PC-3 (cell line): ENCODE data around the gene DPF3.

Experiments
- CTCF ChIP-seq: fragments of 300-600 bp; sonication (generic); conservative IDR thresholded peaks from 2 replicates; pipeline ENCODE4 v1.5.1; 2017; ENCODE audit warnings: antibody characterized with exemption, low read depth, mild to moderate bottlenecking, low read length
- EZH2 ChIP-seq: fragments of 300-600 bp; sonication (generic); IDR thresholded peaks from one replicate; pipeline ENCODE4 v1.6.1; 2017; ENCODE audit warnings: antibody characterized with exemption, mild to moderate bottlenecking, low read length; ENCODE audit not compliant: unreplicated experiment
- EZH2phosphoT487 ChIP-seq: fragments of 300-600 bp; sonication (generic); IDR thresholded peaks from 2 replicates; pipeline ENCODE4 v1.6.1; 2018; ENCODE audit warnings: mild to moderate bottlenecking, antibody characterized with exemption, low read length, borderline replicate concordance

DNA sequence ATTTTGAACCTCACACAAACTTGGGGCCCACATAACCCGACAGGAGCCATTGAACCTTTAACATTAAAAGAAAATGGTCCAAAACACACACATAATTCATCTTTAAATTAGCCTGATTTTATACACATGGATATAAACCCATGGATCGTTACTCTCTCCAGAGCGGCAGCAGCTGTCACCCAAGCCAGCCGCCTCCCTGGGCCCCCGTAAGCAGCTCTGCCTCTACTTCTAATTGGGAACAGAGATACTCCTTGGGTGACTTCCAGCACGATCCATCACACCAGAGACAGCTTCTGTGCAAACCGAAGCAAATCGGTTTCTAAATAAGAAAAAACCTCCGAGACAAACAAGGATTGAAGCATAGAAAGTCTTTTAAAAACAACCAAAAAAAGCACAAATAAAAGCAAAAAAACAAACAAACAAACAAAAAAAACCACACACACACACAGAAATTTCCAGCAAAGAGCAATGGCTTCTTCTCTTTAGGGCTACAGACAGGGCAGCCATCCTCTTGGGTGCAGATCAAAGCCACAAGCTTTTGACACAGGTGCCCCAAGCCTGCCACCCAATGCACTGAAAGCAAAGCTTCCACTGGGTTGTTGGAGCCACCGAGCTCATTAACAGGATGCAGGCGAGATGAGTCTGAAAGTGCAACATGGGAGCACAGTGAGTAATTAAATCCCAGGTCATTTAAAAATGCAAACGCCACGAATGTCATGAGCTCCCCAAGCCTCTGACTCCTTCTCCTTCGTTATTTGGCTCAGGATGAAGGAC is 156.9 kb downstream of the DPF3 start:
- TF ChIP-seq EZH2 (no peak), CTCF (peak; percentile 9; the same call in 1 of the 2 replicates), EZH2phosphoT487 (no peak)
